Measurements from ENCODE around the gene STON1. TPM values are rescaled to one million over a fixed set of nuclear protein-coding genes. Genes with fewer than 3 reads are reported as not detected.

The STON1 gene, protein sequence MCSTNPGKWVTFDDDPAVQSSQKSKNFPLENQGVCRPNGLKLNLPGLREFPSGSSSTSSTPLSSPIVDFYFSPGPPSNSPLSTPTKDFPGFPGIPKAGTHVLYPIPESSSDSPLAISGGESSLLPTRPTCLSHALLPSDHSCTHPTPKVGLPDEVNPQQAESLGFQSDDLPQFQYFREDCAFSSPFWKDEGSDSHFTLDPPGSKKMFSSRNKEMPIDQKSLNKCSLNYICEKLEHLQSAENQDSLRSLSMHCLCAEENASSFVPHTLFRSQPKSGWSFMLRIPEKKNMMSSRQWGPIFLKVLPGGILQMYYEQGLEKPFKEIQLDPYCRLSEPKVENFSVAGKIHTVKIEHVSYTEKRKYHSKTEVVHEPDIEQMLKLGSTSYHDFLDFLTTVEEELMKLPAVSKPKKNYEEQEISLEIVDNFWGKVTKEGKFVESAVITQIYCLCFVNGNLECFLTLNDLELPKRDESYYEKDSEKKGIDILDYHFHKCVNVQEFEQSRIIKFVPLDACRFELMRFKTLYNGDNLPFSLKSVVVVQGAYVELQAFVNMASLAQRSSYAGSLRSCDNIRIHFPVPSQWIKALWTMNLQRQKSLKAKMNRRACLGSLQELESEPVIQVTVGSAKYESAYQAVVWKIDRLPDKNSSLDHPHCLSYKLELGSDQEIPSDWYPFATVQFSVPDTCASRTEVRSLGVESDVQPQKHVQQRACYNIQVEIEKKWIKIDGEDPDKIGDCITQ
- total RNA-seq: 0.26 and 0.79 TPM in 2 replicates

DNA sequence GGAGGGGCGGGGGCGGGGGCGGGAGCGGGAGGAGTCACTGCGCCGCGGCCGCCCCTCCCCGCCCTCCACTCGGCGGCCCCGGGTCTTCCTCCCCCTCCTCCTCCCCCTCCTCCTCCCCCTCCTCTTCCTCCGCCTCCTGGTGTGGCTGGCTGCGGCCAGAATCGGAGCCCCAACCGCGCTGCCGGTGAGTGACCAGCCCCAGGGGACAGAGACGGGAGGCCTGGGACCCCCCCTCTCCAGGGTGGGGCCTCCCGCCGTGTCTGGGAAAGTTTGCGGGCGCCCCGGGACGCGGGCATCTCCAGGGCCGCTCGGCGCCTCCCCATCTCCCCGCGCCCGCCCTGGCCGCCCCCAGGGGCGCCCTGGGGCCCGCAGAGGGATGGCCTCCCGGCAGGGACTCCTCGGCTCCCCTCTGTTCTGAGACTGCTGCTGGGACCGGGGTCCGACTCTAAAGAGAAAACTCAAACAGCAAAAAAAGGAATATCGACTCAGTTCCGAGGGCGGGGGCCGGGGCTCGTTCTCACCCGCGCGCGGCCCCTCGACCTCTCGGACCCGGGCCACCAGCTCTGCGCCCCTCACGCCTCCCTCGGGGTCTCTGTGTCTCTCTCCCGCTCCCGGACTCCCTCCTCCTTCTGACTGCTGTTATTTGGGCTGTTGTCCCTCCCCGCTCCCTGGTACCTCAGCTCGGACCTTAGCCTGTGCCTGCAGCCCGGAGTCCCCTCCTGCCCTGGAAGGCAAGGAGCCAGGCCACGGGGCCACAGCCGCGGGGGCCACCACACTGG lies at the start of gene STON1:
Gene STON1 (plus strand): TSS at position 122 of the 779 bp plus-strand sequence. CDS start 50,480 bp downstream, outside the sequence.
- Histone ChIP-seq H3K4me3 (ENCODE audit: low read depth, low read length) (peak within 1 kb of the TSS; percentile 31), H3K36me3 (ENCODE audit: control insufficient read depth, insufficient read depth, low read length) (no peaks in the 10 kb centered on the region), H3K27me3 (ENCODE audit: control insufficient read depth, insufficient read depth, low read length) (no peaks in the 10 kb centered on the region)
- no peak for DNase-seq (ENCODE audit: low read depth)
- no peak for TF ChIP-seq CTCF (IDR thresholded peaks at IDR 0.05; ENCODE audit: insufficient read depth, low read length, severe bottlenecking)
- FAIRE-seq: no peak

DNA sequence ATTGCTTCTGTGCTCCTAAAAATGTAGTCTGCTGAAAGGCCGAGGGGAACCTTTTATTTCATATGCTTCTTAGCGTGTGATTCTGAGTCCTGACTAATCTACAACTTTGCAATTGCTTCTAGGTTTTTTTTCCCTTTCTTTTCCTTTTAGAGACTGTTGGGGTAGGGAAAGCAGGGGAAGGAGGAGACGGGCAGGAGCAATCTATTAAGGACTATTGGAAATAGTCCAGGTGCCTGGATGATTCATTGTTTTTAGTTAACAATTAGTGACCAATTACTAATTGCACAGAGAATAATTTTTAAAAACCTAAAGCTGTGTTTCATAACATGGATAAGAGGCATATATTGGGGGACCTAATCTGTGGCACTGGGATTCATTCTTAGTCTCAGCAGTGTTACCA lies 49.4 kb upstream of the STON1 start:
- Histone ChIP-seq H3K36me3 (ENCODE audit: control insufficient read depth, insufficient read depth, low read length) (peaks cover 6% of the 10 kb centered on the region), H3K27me3 (ENCODE audit: control insufficient read depth, insufficient read depth, low read length) (no peaks in the 10 kb centered on the region), H3K4me3 (ENCODE audit: low read depth, low read length) (no peak overlapping the region)
- FAIRE-seq (no peak), DNase-seq (ENCODE audit: low read depth) (no peak)
- no peak for TF ChIP-seq CTCF (IDR thresholded peaks at IDR 0.05; ENCODE audit: insufficient read depth, low read length, severe bottlenecking)

- TF ChIP-seq CTCF (IDR thresholded peaks at IDR 0.05; ENCODE audit: insufficient read depth, low read length, severe bottlenecking): no peak
- no peaks in the 10 kb centered on the region for H3K27me3 ChIP-seq (ENCODE audit: control insufficient read depth, insufficient read depth, low read length)
- no peak for FAIRE-seq
- peaks cover 7% of the 10 kb centered on the region for H3K36me3 ChIP-seq (ENCODE audit: control insufficient read depth, insufficient read depth, low read length)
- DNase-seq (ENCODE audit: low read depth): no peak
- no peak overlapping the region for H3K4me3 ChIP-seq (ENCODE audit: low read depth, low read length)
Measured at GRCh38 chr2:48482313-48482712, 47.6 kb upstream of the STON1 start.

DNA sequence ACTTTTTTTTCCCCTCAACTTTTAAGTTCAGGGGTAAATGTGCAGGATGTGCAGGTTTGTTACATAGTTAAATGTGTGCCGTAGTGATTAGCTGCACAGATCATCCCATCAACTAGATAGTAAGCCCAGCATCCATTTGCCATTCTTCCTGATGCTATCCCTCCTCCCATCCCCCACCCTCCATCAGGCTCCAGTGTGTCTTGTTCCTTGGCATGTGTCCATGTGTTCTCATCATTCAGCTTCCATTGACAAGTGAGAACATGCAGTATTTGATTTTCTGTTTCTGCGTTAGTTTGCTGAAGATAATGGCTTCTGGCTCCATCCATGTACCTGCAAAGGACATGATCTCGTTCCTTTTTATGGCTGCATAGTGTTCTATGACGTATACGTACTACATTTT lies 47.2 kb upstream of the STON1 start:
- FAIRE-seq (no peak), DNase-seq (ENCODE audit: low read depth) (peak; percentile 78)
- H3K27me3 ChIP-seq (ENCODE audit: control insufficient read depth, insufficient read depth, low read length): no peaks in the 10 kb centered on the region
- no peak for TF ChIP-seq CTCF (IDR thresholded peaks at IDR 0.05; ENCODE audit: insufficient read depth, low read length, severe bottlenecking)
- peaks cover 7% of the 10 kb centered on the region for H3K36me3 ChIP-seq (ENCODE audit: control insufficient read depth, insufficient read depth, low read length)
- no peak overlapping the region for H3K4me3 ChIP-seq (ENCODE audit: low read depth, low read length)

DNA sequence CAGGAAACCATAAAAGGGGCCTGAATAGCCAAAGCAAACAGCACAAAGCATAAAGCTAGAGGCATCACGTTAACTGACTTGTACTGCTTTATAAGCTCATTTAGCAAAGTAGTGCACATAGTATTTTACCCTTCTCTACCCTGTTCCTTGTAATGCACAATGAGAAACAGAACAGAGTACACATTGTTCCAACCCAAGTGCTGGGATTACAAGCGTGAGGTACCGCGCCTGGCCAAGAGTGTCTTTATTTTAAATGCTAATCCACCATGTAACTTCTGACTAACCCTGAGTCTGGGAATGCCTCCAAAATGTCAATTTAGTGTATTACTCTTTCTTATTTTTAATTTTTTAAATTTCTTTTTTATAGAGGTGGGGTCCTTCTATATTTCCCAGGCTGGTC lies 46.4 kb upstream of the STON1 start:
- peaks cover 6% of the 10 kb centered on the region for H3K36me3 ChIP-seq (ENCODE audit: control insufficient read depth, insufficient read depth, low read length)
- no peak for FAIRE-seq
- no peak for TF ChIP-seq CTCF (IDR thresholded peaks at IDR 0.05; ENCODE audit: insufficient read depth, low read length, severe bottlenecking)
- H3K27me3 ChIP-seq (ENCODE audit: control insufficient read depth, insufficient read depth, low read length): no peaks in the 10 kb centered on the region
- H3K4me3 ChIP-seq (ENCODE audit: low read depth, low read length): no peak overlapping the region
- DNase-seq (ENCODE audit: low read depth): no peak

All from bronchial epithelial cell (primary cell).